ENCODE results near the gene FCRL4.

FCRL4 gene

DNA sequence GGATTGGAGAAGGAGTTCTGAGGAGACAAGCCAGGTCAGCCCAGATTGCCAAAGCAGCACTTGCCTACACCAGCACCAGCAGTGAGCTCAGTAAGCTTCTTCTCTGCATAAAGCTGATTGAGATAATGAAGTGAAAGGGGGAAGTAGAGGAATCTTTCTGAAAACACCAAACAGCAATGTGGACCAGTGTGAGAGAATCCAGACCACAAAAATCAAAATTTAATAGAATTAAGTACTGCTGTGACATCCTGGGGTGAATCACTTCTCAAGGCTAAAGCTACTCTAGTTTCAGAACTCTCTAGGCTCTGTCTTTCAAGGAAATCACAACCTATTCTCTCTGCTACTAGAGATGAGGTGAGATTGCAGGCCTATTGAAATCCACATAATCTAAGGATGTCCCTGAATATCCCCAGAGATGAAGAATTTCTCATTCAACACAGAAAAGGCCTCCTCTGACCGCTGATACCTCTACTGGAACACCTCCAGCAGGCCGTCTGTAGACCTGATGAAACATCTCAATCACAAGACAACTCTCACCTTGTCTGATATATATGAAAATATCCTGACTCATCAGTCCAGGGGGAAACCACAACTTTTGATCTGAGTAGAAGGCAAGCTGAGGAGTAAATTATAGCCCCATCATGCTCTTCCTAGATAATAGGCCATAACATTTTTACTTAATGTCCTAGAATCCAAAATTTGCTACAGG is at the start of gene FCRL4:
FCRL4 (minus strand) TSS at position 127 of the 709 bp plus-strand sequence. CDS start 141 bp downstream, outside the sequence.
- no peak for DNase-seq (ENCODE audit: low read depth in 2 of 2)

DNA sequence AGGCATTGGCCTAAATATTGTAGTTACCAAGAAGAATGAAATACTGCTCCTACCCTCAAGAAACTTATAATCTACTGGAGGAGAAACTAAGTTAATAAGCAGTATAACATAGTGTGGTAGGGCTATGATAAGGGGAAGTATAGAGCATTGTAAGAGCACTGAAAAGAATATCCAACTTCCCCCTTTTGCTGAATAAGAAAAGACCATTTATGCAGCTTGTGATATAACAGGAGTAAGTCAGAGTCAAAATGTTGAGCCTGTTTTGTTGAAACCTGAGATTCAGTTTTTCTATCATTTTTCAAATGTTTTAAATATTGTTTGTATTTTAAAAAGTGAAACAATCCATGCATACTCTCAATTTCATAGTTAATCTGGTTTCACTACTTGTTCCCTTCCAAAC is 48.3 kb upstream of the FCRL4 start:
- no peak for DNase-seq (ENCODE audit: low read depth in 2 of 2)

DNA sequence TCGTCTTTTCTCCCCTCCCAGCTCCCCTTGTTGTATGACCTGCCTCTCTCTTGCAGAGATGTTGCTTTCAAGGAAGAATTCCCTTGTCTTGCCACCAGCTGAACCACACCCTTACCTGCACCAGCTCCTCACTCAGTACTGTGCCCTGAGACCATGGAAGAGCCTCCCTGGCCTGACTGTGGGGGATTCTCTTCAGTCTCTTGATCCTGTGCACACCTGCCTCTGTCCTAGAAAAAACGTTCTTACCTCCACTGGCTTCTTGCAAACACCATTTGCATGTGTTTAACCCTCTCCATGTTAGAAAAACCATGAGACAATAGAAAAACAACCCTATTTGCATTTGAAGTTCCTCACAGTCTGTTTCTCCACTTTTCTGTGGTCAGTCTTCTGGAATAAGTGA is 43.3 kb upstream of the FCRL4 start:
- DNase-seq (ENCODE audit: low read depth in 2 of 2): no peak

DNA sequence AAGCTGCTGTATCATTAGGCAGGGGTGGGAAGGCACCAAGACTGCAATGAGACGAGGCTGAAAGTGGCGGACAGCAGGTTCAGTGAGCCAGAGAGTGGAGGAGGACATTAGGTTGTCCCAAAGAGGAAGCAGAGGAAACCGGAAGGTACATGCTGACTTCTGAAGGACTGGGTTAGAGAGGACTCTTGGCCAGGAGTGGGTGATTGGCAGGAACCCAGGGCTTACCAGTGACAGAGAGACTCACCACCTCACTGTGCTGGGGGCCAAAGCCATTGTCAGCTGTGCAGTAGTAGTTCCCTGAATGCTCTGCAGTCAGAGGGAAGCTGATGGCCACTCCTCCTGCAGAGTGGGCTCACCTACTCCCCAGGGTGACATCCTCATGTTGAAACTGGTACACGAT is 41.9 kb upstream of the FCRL4 start:
- no peak for DNase-seq (ENCODE audit: low read depth in 2 of 2)

DNA sequence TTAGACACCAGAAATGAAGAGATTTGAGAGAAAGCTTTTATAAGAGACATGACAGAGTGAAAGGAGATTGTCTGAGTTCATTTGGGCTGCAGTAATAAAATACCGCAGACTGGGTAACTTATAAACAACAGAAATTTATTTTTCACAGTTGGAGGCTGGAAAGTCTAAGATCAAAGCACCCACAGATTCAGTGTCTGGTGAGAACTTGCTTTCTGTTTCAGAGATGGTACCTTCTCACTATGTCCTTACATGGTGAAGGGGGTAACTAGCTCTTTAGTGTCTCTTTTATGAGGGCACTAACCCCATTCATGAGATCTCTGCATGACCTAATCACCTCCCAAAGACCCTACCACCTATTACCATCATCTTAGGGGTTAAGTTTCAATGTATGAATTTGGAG is 30.9 kb upstream of the FCRL4 start:
- no peak for DNase-seq (ENCODE audit: low read depth in 2 of 2)

DNA sequence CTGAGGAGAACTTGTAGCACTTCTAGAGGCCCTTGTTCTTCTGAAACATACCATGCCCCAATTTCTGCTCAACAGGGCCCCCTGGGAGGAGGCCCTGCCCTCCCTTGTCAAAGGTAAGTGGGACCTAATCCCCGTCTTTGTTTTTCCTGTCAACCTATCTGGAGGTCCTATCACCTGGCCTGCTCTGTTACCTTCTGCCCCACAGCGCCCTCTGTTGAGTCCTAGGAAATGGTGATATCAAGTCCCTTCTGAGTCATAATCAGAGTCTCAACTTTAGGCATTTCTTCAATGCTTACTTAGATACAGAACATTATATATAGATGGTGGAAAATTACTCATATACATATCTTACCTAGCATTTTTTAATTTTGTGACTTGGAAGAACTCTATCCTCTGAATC is 28.2 kb upstream of the FCRL4 start:
- peak in 1 of 2 donors; percentile 8 for DNase-seq (ENCODE audit: low read depth in 2 of 2)

DNA sequence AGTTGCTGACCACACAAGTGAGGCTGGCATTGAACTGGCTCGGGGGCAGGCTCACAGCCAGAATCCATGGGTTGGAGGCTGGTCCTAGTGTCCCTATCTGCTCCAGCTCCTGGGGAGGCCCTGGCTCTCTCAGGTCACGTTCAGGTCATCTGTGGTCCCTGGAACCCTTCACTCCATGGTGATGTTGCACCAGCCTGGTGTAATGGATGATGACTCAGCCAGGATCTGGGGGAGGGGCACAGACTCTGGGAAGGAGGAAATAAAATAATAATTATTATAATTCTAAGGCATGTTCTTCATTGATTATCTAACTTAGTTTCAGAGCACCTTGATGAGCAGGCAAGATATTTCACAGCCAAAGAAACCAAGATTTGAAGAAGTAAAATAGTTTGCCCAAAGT is 26.6 kb upstream of the FCRL4 start:
- no peak for DNase-seq (ENCODE audit: low read depth in 2 of 2)

DNA sequence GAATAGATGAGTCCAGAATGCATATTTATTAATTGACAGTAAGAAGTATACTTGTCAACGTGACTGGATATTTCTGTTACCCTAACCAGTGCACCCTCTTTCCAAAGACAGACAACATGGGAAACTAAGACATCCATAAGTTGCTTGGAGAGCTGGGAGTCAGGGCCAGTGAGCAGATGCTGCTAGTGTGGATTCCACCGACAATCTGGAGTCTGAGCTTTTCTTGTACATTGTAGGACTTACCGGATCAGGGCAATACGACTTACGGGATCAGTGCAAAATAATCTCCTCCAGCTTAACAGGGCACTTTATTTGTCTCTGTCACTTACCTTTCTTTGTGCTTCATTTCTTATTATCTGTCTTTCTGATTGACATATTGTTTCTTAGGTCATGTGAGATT is 24.6 kb upstream of the FCRL4 start:
- no peak for DNase-seq (ENCODE audit: low read depth in 2 of 2)

DNA sequence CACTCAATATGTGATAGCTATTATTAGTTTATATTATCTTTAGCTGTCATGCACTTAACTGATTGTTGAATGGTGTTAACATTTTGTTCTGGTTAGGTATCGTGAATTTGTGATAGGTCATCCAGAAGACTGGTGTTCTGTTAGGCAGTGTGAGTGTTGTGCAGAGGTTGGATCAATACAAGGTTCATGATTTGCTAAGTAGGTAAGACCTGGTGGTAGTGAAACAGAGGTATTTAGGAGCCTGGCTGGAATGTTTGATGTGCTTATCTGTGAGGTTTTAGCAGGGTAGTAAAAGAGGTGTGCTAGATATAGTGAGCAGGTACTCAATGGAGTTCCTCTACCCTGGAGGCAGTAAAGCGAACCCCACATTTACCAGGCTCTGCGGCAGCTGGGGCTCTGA is 20.3 kb upstream of the FCRL4 start:
- no peak for DNase-seq (ENCODE audit: low read depth in 2 of 2)

DNA sequence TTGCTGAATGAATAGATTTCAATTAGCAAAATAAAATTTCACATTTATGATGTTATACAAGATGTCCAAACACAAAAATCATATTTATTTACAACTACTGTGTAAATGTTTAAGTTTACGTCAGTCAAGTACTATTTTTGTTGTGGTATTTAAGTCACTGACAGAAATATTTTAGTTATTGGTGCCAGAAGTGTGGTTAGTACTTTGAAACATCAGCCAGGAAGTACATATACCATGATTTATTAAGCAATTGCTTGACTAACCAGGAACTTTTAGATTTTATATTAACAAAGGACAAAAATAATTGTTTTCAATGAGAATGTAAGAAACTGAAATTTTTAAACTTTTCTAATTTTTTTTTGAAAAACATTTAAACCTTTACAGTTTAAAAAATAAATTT is 2.4 kb upstream of the FCRL4 start:
- no peak for DNase-seq (ENCODE audit: low read depth in 2 of 2)

DNA sequence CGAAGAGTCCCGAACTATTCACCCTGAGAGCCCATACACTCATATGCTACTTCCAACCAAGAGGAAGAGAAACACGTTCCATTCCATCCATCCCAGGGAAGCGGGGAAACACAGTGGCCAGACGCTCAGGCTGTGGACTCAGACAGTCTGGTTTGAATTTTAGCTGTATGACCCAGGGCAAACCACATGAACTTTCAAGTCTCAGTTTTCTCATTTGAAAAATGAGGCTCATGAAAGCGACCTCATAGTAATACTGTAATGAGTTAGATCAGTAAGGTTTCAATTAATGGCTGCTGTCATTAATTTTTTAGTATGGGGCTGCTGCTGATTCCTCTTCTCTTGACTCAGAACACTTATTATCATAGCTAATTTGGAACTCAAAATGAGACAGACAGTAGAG is 1.5 kb downstream of the FCRL4 start:
- no peak for DNase-seq (ENCODE audit: low read depth in 2 of 2)

DNA sequence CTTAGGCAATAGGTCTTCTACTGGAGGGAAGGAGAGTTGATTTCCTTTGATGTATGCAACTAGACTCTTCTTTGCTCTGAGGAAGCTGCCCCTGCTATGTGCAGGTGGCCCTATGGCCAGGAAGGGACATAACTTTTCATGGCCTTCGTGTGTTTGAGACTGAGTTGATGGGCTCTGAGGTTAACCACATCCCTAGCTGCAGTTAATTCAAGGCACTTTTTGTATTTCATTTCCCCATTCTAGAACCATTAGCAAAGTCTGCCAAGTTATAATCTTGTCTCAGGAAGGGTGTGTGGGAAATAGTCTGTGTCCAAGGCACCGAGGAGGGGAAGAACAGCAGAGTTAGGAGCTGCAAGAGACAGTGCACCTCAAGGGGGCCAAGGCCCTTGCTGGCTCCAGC is 2.5 kb downstream of the FCRL4 start:
- DNase-seq (ENCODE audit: low read depth in 2 of 2): no peak

DNA sequence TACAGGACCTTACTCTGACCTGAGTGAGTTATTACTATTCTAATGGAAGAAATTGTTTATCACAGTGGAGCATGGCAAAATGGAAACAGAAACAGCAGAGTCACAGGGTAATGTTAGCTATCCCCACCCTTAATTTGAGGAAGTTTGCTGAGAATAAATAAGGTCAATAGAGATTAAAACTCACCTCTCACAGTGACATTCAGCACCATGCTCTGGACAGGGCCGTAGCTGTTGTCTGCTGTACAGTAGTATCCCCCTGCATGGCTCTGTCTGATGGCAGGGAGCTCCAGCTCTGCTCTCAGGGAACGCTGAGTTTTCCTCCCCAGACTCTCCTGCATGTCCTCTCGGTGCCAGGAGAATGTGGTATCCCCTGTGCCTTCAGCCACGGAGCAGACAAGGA is 11.9 kb downstream of the FCRL4 start:
- DNase-seq (ENCODE audit: low read depth in 2 of 2): no peak

DNA sequence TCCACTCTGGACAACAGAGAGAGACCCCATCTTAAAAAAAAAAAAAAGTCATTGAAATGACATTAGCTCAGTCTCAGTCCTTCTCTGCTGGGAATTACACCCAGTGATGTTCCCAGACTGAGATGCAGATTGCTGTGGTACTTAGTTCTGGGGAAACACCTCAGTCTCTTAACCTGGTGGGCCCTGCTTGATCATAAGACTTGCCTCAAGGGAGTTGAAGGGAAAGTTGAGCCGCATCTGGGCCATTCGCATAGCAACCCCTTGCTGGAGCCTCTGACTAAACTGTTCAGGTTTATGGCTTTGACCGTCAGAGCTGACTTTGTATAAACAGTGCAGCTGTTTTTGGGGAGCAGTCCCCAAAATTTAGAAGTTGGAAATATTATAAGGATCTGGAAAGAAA is 13.4 kb downstream of the FCRL4 start:
- DNase-seq (ENCODE audit: low read depth in 2 of 2): no peak

DNA sequence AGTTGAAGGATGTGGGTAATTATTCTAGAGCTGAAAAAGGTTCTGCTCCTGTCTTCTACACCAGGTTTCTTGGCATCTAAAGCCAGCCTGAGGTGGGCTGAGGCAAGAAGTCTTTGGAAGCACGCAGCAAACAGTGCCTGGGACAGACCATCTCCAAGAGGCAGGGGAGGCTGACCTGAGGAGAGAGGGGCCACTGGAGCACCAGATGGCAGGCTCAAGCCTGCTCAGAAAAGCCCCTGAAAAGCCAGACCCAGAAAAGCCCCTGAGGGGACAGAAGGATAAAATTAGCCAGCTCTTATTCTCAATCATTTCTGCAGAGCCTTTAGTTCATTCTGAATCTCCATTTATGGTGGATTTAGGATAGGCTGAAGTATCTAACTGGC is 17.1 kb downstream of the FCRL4 start:
- DNase-seq (ENCODE audit: low read depth in 2 of 2): no peak

DNA sequence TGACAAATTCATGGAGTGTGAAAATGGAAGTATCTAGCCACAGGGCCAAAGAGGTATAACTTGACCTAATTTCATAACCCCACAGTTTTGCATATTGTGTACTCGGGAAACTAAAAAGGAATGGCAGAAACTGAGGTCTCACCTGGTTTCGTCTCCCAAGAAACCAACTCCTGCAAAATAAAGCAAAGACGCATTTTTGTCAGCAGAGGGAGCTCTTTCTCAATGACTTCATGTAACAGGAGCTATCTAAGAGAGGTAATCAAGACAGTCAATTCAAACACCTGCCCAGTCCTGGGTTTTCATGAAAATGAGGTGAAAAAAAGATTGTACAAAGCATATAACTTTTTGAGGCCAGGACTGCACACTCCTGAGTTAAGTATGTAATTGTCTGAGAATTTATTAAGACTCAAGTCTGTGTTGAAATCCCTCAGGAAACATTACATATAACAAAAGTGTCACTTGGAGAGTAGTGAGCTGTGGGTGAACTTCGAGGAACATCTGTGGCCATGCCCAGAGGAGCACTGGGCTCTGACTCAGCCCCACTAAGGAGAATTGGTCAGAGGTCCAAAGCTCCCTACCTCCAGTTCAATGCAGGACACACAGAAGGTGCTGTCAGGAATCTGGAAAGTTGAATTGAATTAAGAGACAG is 17.6 kb downstream of the FCRL4 start:
- DNase-seq (ENCODE audit: low read depth in 2 of 2): peak in 1 of 2 donors; percentile 4

DNA sequence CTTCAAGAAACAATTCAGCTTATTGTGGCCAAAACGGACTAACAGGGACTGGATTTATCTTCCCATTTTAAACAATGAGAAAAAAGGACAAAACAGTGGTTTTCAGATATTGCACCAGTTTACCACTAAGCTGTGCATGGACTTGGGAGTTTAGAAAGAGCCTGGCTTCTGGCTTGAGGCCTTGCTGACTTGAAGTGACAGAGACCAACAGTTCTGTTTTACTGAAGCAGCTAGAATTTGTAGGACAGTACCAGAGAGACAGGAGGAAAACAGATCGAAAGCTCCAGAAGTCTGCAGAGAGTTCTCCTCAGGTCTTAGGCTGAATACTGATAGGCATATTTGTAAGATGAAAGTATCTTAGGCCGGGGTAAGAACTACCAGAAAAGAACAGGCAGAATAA is 20.5 kb downstream of the FCRL4 start:
- DNase-seq (ENCODE audit: low read depth in 2 of 2): no peak

DNA sequence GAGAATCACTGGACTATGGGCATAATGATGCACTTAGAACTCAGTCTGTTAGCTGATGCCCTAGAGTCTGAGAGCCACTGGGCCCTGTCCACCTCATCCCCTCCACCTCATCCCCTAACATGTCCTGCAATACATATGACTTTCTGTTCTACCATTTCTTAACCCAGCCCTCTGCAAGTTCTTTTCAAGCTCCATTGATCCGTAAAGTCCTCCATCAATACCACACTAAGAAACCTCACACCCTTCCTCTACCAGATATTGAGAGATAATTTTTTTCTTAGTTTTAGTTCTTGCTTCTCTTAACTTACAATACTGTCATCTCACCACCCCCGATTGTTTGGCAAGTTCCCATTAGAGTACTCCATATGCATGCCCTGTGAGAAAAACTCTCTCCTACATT is 22.1 kb downstream of the FCRL4 start:
- no peak for DNase-seq (ENCODE audit: low read depth in 2 of 2)

DNA sequence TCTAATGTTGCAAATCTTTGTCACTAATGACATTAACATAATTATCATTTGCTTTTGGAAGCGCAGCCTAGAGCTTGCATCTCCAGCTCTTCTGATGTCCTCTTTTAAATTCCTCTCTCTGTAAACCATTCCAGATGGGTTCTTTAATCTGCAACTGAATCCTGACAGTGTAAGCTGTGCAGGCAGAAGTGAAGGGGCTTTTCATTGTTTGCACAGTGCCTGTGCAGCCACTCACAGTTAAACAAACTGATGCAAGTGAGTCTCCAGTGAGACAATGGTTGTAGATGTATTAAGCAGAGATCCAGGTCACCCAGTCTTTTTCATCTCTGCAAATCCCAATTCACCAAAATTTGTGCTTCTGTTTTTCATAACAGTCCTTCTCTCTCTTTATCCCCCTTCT is 23.0 kb downstream of the FCRL4 start:
- no peak for DNase-seq (ENCODE audit: low read depth in 2 of 2)

DNA sequence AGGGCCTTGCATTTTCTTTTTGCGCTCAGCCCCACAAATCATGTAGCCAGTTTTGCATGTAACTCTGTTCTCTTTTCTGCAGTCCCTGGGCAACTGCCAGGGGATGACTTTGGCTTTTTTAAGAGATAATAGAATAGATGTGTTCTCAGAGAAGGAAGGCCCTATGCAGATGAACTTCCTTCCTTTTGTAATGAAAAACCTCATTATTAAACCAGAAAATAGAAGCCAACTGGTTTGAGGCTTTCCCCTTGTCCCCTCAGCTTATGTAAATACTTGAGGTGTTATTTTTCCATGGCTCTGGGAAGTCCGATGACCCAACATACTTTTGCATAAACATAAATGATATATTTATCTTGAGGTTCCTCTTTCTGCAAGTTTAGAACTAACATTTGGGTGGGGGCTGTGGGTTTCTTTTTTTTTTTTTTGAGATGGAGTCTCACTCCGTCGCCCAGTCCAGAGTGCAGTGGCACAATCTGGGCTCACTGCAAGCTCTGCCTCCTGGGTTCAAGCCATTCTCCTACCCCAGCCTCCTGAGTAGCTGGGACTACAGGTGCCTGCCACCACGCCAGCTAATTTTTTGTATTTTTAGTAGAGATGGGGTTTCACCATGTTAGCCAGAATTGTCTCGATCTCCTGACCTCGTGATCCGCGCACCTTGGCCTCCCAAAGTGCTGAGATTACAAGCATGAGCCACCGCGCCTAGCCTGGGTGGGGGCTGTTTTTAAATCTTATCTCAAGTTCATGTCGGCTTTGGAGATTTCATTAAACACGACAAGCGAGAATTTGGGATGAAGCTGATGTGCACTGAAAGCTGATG is 31.2 kb downstream of the FCRL4 start:
- no peak for DNase-seq (ENCODE audit: low read depth in 2 of 2)

DNA sequence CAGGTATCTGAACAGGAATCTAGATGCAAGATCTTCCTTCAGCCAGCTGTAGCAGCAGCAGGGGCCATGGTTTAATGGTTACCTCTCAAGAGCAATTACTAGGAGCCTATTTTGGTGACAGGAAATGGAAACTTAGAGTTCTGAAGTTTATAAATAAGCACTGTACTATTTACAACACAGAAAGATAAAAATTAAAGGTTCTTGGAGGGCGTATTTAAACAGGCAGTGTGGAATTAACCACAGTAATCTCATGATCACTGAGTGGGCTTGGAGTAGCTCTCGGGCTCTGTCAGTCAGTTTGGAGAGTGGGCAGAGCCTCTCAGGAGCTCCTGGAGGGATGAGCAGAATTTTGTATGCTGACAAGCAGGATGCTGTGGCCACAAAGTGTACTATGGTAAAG is 35.4 kb downstream of the FCRL4 start:
- DNase-seq (ENCODE audit: low read depth in 2 of 2): no peak

DNA sequence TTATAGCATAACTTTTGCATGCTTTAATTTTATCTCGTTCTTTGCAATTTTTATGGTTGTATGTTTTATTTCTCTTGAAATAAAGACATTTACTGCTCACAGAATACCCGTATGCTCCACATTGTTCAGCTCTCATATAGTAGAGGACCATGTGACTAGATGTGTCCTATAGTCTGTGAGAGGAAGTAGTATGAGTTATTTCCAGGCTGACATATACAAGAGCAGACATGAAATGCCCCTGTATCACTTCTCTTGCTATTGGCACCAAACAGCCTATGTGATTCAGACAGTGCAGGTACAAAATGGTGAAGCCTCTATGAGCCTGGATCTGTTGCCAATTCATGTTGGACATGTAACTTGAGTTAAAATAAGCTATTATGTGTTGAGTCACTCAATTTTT is 39.8 kb downstream of the FCRL4 start:
- no peak for DNase-seq (ENCODE audit: low read depth in 2 of 2)

Measured in stimulated activated CD8-positive, alpha-beta memory T cell treated with anti-CD3 and anti-CD28 coated beads, Interleukin-15, amount 100 ng/mL, for 48 hours (primary cell).